HL-60/S4 (cell line): ENCODE measurements around the gene DCC.

Experiments
- in situ Hi-C: fragments of 300-500 bp; cut with MboI; formaldehyde crosslinking; loops from 2 replicates; pipeline ENCODE4 v1.14.3; 2022; ENCODE audit warnings: low sequenced_read_pairs

Gene DCC

GRCh38 chr18:52409727-52410126 is 69.7 kb downstream of the DCC start:
- in situ Hi-C loops: no loop called here

- in situ Hi-C loops: no loop called here
These were observed 75.1 kb downstream of the DCC start for GRCh38 chr18:52415131-52415530.

- in situ Hi-C loops: no loop called here
These were observed 83.1 kb downstream of the DCC start for GRCh38 chr18:52422985-52423601.

- in situ Hi-C loops: no loop called here
These were observed 86.0 kb downstream of the DCC start for GRCh38 chr18:52426041-52426440.

- in situ Hi-C loops: no loop called here
These were observed 86.5 kb downstream of the DCC start for GRCh38 chr18:52426462-52426861.

GRCh38 chr18:52427521-52428175 is 87.7 kb downstream of the DCC start:
- in situ Hi-C loops: no loop called here

- in situ Hi-C loops: no loop called here
These were observed 91.7 kb downstream of the DCC start for GRCh38 chr18:52431683-52432082.

- in situ Hi-C loops: no loop called here
These were observed 93.8 kb downstream of the DCC start for GRCh38 chr18:52433797-52434196.

- in situ Hi-C loops: no loop called here
These were observed 95.3 kb downstream of the DCC start for GRCh38 chr18:52435301-52435700.

GRCh38 chr18:52437161-52437560 is 97.2 kb downstream of the DCC start:
- in situ Hi-C loops: no loop called here

GRCh38 chr18:52439457-52439856 is 99.5 kb downstream of the DCC start:
- in situ Hi-C loops: no loop called here

- in situ Hi-C loops: no loop called here
These were observed 101.8 kb downstream of the DCC start for GRCh38 chr18:52441794-52442193.

GRCh38 chr18:52442686-52443085 is 102.7 kb downstream of the DCC start:
- in situ Hi-C loops: no loop called here

GRCh38 chr18:52451256-52451655 is 111.3 kb downstream of the DCC start:
- in situ Hi-C loops: no loop called here

- in situ Hi-C loops: no loop called here
These were observed 111.9 kb downstream of the DCC start for GRCh38 chr18:52451851-52452250.

- in situ Hi-C loops: no loop called here
These were observed 112.4 kb downstream of the DCC start for GRCh38 chr18:52452427-52452826.

- in situ Hi-C loops: no loop called here
These were observed 119.9 kb downstream of the DCC start for GRCh38 chr18:52459890-52460289.

- in situ Hi-C loops: no loop called here
These were observed 122.9 kb downstream of the DCC start for GRCh38 chr18:52462853-52463252.

- in situ Hi-C loops: no loop called here
These were observed 125.4 kb downstream of the DCC start for GRCh38 chr18:52465391-52465790.

- in situ Hi-C loops: no loop called here
These were observed 128.5 kb downstream of the DCC start for GRCh38 chr18:52468496-52468895.

GRCh38 chr18:52475325-52475724 is 135.3 kb downstream of the DCC start:
- in situ Hi-C loops: no loop called here

- in situ Hi-C loops: no loop called here
These were observed 141.1 kb downstream of the DCC start for GRCh38 chr18:52481116-52481515.

GRCh38 chr18:52484977-52485376 is 145.0 kb downstream of the DCC start:
- in situ Hi-C loops: no loop called here
